NB4 (cell line): ENCODE results near the gene EDEM2.

Source experiments
- MAX ChIP-seq: IDR thresholded peaks from 2 replicates; pipeline ENCODE4 v1.6.1; 2011; ENCODE audit warnings: low read depth, low read length
- MYC ChIP-seq: IDR thresholded peaks from 2 replicates; pipeline ENCODE4 v1.6.1; 2011; ENCODE audit warnings: low read depth, low read length
- POLR2A ChIP-seq: IDR thresholded peaks from 2 replicates; pipeline ENCODE4 v1.6.1; 2011; ENCODE audit warnings: mild to moderate bottlenecking; ENCODE audit not compliant: insufficient read length; ENCODE audit errors: extremely low read depth
- TF ChIP-seq, protein P1 (sequence below): IDR thresholded peaks from one replicate; pipeline ENCODE4 v1.5.1; 2012; ENCODE audit warnings: low read depth, low read length

DNA sequence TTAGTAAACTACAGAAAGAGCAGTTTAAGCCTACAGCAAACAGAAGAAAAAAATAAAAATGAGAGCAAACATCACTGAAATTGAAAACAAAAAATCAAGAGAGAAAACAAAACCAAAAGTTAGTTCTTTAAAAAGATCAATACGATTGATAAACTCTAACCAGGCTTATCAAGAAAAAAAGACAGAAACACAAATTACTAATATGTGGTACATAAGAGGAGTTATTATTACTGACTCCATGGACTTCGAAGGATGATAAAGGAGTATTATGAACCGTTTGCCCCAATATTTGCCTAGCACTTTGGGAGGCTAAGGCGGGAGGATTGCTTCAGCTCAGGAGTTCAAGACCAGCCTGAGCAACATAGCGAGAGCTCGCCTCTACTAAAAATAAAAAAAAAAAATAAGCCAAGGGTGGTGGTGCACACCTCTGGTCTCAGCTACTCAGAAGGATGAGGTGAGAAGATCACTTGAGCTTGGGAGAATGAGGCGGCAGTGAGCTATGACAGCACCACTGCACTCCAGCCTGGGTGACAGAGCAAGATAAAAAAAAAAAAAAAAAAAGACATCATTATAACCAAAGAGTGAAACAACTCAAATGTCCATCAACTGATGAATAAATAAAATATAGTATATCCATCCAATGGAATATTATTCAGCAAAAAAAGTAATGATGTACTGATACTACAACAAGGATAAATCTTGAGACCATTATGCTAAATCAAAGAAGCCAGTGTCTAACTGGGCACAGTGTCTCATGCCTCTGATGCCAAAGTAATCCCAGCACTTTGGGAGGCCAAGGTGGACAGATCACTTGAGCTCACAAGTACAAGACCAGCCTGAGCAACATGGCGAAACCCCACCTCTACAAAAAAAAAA lies 67.4 kb downstream of the EDEM2 start:
- TF ChIP-seq, protein P1, sequence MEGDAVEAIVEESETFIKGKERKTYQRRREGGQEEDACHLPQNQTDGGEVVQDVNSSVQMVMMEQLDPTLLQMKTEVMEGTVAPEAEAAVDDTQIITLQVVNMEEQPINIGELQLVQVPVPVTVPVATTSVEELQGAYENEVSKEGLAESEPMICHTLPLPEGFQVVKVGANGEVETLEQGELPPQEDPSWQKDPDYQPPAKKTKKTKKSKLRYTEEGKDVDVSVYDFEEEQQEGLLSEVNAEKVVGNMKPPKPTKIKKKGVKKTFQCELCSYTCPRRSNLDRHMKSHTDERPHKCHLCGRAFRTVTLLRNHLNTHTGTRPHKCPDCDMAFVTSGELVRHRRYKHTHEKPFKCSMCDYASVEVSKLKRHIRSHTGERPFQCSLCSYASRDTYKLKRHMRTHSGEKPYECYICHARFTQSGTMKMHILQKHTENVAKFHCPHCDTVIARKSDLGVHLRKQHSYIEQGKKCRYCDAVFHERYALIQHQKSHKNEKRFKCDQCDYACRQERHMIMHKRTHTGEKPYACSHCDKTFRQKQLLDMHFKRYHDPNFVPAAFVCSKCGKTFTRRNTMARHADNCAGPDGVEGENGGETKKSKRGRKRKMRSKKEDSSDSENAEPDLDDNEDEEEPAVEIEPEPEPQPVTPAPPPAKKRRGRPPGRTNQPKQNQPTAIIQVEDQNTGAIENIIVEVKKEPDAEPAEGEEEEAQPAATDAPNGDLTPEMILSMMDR, result no peak
- TF ChIP-seq POLR2A (no peak), MYC (no peak), MAX (no peak)
